Suppressor macrophage treated with lipopolysaccharide for 4 hours (primary cell): Measurements from ENCODE around the gene ADAMTS7.
"Not testable (repeated sequence)": the region's sequence is repeated elsewhere in the genome, so short reads cannot be mapped to it uniquely, and the experiment has no call there.

Experiments
- DNase-seq: peaks from one replicate; pipeline ENCODE4 v3.0.0-alpha.2; 2020

ADAMTS7 gene

GRCh38 chr15:78811124-78811824 lies at the start of gene ADAMTS7:
ADAMTS7 (minus strand) TSS chr15:78811464; CDS start chr15:78811220, 244 bp downstream.
- peak; percentile 71 for DNase-seq

DNA sequence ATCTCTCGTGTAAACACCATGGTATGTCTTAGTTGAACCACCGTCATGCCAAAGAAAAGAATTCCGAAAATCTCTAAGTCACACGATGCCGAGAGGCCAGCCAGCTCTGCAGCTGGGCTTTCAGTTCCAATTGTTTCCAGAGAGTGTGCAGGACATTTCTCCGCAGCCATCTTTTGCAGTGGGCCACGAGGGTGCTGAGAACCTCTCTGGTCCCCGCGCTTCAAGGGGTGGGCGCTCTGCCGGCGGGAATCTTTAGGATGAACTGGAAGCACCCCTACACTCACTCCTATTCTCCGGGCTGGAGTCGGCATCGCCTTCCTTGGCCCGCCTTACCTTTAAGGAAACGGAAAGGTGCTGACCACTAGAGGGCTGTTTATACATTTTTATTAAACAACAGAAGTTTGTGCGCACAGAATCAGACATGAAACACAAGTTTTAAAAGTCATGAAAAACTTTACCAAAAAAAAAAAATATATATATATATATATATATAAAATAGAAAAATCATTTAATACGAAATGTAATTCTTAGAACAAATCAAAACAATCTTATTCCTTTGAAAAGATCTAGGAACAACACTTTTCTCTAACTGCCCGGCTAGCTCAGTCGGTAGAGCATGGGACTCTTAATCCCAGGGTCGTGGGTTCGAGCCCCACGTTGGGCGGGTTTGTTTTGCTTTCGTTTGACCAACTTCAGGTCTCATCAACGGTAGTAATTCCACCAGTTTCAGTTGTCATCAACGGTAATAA lies 48.9 kb upstream of the ADAMTS7 start:
- peak; percentile 90 for DNase-seq

GRCh38 chr15:78855746-78856145 lies 44.5 kb upstream of the ADAMTS7 start:
- peak; percentile 30 for DNase-seq

- DNase-seq = no peak
These were observed 43.6 kb upstream of the ADAMTS7 start for GRCh38 chr15:78854833-78855372.

- DNase-seq = no peak
These were observed 42.2 kb upstream of the ADAMTS7 start for GRCh38 chr15:78853500-78853899.

GRCh38 chr15:78850941-78851755 lies 39.9 kb upstream of the ADAMTS7 start:
- no peak for DNase-seq

DNA sequence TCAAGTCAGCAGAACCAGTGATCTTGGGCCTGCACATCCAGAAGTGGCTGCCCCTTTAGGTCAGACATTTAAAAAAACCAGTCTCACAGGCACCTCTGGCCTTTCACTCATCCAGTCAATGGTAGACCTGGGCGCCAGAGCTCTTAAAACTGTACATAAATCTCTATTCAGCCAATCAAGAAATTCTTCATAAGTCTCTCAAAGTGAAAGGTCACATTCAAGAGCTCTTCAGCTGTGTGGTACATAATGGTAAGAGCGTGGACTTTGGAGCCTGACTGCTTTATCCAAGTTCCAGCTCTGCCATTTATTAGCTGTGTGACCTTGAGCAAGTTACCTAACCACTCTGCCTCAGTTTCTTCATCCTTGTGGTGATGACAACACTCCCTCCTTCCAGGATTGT lies 39.1 kb upstream of the ADAMTS7 start:
- DNase-seq = no peak

DNA sequence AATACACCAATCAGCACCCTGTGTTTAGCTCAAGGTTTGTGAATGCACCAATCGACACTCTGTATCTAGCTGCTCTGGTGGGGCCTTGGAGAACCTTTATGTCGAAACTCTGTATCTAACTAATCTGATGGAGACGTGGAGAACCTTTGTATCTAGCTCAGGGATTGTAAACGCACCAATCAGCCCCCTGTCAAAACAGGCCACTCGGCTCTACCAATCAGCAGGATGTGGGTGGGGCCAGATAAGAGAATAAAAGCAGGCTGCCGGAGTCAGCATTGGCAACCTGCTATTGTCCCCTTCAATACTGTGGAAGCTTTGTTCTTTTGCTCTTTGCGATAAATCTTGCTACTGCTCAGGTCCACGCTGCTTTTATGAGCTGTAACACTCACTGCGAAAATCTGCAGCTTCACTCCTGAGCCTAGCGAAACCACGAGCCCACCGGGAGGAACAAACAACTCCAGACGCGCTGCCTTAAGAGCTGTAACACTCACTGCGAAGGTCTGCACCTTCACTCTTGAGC lies 36.2 kb upstream of the ADAMTS7 start:
- DNase-seq = not testable (repeated sequence)

- DNase-seq = not testable (repeated sequence)
These were observed 35.6 kb upstream of the ADAMTS7 start for GRCh38 chr15:78846906-78847305.

- DNase-seq = no peak
These were observed 31.3 kb upstream of the ADAMTS7 start for GRCh38 chr15:78842519-78842918.

GRCh38 chr15:78841891-78842290 lies 30.6 kb upstream of the ADAMTS7 start:
- no peak for DNase-seq

DNA sequence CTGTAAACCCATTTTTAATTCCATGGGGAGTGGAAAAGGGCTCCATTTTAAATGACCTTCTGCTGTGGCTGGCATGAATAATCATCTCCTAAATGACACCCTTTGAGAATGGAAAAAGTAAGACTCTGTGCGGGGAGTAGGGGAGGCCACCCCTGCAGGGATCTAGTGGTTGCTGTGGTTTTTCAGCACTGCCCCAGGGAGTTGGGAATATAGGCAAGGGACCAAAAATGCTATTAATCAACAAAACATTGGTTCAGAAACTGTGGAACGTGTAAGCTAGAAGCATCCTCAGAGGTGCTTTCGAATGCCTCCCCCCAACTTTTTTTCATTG lies 30.1 kb upstream of the ADAMTS7 start:
- DNase-seq = no peak

DNA sequence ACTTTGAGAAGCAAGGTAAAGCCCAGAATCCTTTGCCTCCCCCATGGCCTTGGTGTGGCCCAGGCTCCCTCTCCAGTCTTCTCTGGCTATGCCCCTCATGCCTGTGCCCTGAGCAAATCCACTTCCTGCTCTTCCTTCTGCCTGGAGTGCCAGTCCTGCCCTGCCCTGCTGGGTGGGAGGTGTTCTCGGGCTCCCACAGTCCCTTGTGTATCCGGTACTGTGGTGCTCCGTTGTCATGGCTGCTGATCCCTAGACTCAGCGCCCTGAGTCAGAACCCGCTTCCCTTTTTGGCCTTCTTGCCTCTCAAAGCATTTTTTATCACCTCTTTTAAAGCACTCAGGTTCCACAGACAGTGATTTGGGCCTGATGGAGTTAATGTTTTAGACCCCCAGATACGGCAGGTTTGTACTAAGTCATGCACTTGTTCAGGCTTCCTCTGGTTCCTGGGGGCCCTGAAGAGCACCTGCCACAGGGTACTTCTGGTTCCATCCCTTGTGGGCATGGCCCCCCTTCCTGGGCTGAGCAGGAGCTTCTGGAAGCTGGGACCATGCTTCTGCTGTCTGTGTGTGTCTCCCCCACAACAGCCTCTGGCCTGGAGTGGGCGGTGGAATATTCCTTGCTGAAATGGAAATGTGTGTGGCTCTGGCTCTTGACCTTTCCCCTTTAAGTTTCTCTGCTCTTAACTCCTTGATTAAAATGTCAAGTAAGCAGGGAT lies 29.6 kb upstream of the ADAMTS7 start:
- peak; percentile 58 for DNase-seq

- DNase-seq = not testable (repeated sequence)
These were observed 27.9 kb upstream of the ADAMTS7 start for GRCh38 chr15:78839151-78839550.

DNA sequence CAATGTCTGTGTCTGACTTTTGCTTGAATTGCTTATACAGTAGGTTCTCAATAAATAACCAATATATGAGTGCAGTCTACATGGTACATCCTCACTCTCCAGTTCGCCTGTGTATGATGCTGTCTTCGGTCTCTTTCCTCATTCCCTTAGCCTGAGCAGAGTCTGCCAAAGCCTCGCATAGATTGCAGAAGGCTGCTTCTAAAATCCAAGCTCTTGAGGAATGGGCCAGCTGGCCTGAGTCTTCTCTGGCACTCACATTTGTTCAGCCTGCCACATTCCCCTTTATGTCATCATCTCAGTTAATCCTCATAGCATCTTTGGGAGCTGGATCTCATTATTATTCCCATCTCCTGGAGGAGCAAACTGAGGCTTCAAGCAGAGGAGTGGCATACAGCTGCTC lies 27.2 kb upstream of the ADAMTS7 start:
- DNase-seq = no peak

DNA sequence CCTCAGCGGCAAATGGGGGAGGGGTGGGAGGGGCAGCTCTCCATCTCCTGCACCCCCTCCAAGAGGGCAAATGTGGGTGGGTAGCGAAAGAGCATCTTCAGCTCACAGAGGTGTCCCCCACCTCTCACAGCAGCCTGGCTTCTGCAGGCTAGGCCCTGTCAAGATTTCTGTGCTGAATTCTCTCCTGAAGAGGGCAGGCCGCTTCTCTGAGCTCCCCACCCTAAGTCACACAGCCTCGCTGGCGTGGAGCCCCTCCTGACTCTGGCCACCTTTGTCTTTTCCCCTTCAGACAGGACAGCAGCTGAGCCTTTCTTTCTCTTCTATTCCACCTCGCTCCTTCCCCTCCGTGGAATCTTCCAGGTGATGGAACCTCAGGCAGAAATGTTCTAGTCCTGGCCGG lies 26.3 kb upstream of the ADAMTS7 start:
- DNase-seq = no peak

DNA sequence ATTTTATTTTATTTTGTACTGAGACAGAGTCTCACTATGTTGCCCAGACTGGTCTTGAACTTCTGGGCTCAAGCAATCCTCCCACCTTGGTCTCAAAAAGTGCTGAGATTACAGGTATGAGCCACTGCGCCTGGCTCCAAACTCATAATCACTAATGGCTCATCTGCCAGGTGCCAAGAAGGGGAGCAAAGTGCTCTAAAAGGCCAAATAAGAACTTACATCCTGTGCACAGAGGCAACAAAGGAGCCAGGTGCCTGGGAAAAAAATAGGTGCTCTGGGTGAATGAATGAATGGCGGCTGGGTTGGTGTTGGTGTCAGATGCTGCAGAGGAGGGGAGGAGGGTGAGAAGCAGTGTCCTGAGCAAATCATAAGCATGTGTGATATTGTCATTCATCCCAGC lies 25.9 kb upstream of the ADAMTS7 start:
- DNase-seq = no peak

DNA sequence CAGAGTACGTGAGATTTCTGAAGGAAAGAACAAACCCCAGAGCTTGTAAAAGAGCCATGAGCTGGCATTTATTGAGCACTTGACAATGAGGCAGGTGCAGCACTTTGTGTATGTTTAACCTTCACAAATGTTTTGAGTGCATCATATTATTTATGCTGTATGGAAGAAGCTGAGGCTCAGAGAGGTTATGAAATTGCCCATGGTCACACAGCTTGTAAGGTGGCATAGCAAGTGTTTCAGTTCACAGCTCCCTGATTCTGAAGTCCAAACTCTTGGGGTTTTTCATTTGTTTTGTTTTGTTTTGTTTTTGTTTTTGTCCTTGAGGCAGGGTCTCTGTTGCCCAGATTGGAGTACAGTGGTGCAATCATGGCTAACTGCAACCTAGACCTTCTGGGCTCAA lies 25.1 kb upstream of the ADAMTS7 start:
- DNase-seq = no peak

DNA sequence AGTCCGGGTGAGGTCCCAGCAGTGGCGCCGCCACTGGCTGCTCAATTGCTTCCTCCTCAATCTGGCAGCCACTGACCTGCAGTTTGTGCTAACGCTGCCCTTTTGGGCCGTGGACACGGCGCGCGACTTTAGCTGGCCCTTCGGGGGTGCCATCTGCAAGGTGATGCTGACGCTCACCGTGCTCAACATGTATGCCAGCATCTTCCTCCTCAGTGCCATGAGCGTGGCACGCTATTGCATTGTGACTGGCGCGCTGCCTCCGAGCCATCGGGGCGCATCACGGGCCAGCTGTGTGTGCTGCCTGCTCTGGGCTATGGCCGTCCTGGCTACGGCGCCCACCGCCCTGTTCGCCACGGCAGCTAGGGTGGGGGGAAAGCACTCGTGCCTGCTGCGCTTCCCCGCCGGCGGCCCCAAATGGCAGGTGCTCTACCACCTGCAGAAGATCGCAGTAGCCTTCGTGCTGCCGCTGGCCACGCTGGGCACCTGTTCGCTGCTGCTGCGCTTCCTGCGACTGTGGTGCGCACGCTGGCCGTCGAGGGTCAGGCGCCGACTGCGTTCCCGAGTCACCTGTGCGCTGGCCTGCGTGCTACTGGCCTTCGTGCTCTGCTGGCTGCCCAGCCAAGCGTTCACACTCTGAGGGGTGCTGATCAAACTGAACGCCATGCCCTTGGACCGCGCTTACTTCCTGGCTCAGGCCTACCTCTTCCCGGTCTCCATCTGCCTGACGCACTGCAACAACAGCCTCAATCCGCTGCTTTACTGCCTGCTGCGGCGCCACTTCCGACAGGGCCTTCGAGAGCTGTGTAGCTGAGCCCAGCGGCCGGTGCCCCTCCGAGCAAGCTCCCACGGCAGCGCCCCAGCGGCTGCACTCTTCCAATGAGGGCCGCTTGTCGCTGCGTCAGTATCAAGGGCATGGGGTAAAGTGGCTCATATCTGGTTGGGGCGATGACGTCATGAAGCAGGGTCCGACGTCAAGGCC lies 20.3 kb upstream of the ADAMTS7 start:
- no peak for DNase-seq

GRCh38 chr15:78830514-78831228 lies 19.4 kb upstream of the ADAMTS7 start:
- no peak for DNase-seq

DNA sequence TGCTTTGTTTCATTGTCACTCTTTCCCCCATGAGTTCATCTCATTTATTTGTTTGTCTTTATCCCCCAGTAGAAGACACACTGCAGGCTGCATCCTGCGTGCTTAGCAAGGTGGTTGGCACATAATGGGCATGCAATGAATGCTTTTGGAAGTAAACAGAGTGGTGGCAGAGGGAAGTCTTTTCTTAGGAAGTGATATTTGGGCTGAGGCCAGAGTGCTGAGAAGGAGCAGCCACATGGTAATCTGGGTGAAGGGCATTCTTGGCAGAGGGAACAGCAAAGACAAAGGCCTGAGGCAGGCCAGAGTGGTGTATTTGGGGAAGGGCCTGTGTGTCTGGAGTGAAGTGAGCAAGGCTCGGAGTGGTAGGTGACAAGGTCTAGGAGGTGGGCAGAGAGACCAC lies 17.7 kb upstream of the ADAMTS7 start:
- no peak for DNase-seq
